Inflammatory macrophage treated with lipopolysaccharide for 4 hours (primary cell): ENCODE results near the gene RAB1A.
"Not testable (repeated sequence)": the region's sequence is repeated elsewhere in the genome, so short reads cannot be mapped to it uniquely, and the experiment has no call there.

ENCODE experiments used
- DNase-seq: peaks from one replicate; pipeline ENCODE4 v3.0.0-alpha.2; 2020

The RAB1A gene

DNA sequence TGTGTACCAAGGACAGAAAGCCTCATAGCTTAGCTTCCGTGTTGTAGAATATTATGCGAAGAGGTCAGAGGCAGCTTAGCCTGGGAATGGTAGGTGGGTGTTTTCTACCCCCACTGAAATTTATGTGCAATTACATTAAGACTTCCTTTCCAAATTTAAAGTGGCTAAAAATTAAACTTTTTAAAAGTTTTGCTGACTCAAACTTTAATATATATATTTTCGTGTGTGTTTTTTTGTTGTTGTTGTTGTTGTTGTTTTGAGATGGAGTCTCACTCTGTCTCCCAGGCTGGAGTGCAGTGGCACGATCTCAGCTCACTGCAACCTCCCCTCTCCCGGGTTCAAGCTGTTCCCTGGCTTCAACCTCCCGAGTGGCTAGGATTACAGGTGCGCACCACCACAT, 4.3 kb upstream of the RAB1A start:
- DNase-seq = no peak

DNA sequence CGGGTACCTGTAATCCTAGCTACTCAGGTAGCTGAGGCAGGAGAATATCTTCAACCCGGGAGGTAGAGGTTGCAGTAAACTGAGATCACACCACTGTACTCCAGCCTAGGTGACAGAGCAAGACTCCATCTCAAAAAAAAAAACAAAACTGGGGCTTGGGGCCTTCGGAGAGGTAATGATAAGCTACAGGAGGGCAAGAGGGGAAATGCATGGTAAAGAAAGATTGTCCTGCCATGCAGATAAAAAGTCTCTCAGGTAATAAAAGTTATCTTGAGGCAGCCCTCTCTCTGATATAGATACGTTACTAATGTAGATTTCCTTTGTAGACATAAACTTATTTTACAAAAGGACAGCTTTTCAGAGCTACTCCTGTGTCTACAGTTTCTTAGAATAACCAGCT, 3.7 kb upstream of the RAB1A start:
- DNase-seq = no peak

- DNase-seq = not testable (repeated sequence)
Observed at GRCh38 chr2:65132930-65133329, 3.0 kb upstream of the RAB1A start.

DNA sequence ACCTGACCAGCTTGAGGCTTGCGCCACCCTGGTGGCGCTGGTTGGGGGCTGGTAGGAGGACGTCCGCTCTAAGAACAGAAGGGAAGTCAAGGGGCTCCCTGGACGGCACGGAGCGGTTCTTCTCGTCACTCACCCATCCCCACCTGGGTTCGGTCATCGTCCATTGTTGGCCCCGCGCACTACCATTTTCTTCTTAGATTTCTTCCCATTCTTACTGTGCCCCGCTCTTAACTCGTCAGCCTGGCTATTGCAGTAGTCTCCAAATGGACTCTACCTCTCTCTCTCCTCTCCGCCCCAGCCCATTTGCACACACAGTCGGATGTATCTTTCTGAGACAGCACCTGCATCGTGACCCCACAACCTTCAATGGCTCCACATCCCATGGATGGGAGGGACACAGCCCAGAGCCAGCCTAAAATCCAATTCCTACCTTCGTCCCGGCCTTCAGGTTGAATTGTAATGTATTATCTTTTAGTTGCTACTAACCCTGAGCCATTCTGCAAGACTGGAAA, 814 bp upstream of the RAB1A start:
- DNase-seq = no peak

GRCh38 chr2:65129286-65129825, 550 bp downstream of the RAB1A start:
- DNase-seq = peak; percentile 36

DNA sequence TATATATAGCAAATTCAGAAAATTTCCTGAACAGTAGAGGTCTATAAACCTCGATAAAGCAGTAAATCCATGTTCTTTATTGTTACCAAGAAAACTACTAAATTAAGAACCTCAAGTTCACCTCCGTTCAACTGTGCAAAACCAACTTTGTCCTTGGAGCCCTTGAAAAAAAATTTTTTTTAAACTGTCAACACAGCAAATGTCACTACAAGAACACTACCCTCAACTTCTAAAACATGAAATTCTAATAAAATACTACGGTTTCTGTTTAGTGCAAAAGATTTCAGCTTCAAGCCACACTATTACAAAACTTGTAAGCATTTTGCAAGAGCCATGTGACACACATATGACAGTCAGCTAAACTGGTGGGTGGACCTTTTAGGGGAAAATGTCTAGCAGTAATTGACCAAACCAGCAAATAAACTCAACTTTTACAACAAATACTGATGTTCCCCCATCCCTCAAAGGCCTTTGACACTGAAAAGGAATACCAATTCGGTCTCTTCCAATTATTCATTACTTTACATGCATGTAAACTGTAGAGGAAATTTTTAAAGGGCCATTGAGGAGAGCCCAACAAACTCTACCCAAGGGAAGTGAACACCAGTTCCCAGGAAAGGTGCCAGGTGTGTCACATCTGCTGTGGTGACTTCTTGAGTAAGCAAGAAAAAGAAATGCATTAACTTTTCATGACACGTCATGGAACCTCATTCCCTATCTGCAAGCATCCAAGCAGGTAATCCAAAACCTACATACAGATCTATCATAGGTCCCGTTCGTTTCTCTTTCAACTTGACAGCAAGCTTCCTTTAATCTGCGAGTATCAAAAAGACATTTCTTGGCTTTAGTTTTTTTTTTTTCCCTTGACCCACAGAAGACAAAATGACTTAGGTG, 1.4 kb downstream of the RAB1A start:
- peak; percentile 96 for DNase-seq

- peak; percentile 78 for DNase-seq
Observed at GRCh38 chr2:65125457-65125856, 4.4 kb downstream of the RAB1A start.

GRCh38 chr2:65122313-65122712, 7.6 kb downstream of the RAB1A start:
- DNase-seq = no peak

DNA sequence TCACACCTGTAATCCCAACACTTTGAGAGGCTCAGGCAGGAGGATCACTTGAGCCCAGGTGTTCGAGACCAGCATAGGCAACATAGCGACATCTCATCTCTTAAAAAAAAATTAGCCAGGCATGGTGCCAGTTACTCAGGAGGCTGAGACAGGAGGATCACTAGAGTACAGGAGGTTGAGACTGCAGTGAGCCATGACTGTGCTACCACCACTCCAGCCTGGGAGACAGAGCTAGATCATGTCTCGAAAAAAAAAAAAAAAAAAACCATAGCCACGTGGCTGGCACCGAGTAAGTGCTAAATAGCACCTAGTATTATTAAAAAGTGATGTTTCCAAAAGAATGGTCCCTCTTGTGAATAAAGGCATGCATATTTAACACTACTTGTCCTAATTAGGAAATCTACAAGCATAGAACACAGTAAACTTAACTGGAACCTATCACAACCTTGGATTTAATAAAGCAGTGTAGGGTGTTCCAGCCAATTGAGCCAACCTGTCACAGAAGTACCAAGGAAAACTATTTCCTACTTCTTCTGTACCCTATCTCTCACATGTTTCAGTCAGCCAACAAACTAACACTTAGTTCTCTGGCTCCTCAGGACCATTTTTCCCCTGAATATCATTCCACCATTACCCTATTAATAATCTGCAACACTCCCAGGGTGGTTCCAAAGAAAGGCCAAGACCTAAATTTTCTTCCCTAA, 8.8 kb downstream of the RAB1A start:
- DNase-seq = no peak

GRCh38 chr2:65116645-65117044, 13.3 kb downstream of the RAB1A start:
- no peak for DNase-seq

GRCh38 chr2:65114921-65115320, 15.0 kb downstream of the RAB1A start:
- DNase-seq = no peak

DNA sequence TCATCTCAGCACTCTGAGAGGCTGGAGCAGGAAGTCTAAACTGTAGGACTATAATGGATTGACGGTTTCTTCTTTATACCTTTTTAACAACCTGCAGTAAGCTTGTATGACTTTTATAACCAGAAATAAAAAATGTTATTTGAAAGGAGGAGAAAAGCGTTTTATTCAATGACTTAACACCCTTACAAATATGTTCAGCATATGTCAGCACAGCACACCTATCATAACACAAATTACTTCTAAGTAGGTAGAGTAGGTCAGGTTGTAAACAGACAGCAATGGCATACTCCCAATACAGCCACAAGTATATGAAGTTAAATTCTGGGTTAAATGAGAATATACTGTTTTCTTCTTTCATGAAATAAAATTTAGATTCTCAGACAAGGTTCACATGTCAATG, 16.1 kb downstream of the RAB1A start:
- no peak for DNase-seq

- no peak for DNase-seq
Observed at GRCh38 chr2:65113229-65113628, 16.7 kb downstream of the RAB1A start.

- peak; percentile 60 for DNase-seq
Observed at GRCh38 chr2:65112633-65113032, 17.3 kb downstream of the RAB1A start.

GRCh38 chr2:65108780-65109179, 21.1 kb downstream of the RAB1A start:
- DNase-seq = no peak

GRCh38 chr2:65107530-65107929, 22.4 kb downstream of the RAB1A start:
- no peak for DNase-seq

GRCh38 chr2:65103013-65103715, 26.7 kb downstream of the RAB1A start:
- no peak for DNase-seq

GRCh38 chr2:65101071-65101470, 28.8 kb downstream of the RAB1A start:
- no peak for DNase-seq

- DNase-seq = no peak
Observed at GRCh38 chr2:65098741-65099140, 31.2 kb downstream of the RAB1A start.

DNA sequence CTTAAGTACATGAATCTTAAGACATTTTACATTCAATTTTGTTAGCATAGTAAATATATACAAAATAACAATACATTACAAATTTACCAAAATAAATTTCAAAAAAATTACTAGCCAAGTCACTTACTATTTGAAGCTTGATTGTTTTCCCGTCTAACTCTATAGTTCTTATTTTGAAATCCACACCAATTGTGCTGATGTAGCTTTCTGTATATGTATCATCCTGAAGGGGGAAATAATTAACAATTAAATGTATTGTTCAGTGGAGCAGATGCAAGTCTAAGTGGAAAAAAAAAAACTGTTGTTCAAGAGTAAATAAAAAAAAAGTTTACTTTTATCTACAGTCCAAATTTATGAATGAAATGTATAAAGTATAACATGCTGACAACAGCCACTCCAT, 32.1 kb downstream of the RAB1A start:
- DNase-seq = no peak

- DNase-seq = no peak
Observed at GRCh38 chr2:65096948-65097347, 33.0 kb downstream of the RAB1A start.

DNA sequence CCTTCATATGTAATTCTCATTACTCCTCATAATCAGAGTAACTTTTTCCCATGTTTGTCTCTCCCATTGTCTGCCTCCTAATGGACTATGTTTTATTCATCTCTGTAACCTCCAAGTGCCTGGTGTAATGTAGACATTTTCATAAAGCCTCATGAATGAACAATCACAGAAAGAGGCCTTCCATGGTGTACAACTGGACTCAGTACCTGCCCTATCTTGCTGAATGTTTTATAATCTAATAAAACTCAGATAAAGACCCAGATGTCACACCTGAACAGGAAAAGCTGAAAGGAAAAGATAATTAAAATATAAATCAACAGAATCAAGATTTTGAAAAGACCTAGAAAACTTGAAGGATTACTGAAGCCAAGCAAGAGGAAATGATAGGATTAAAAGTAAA, 36.7 kb downstream of the RAB1A start:
- no peak for DNase-seq

- peak; percentile 27 for DNase-seq
Observed at GRCh38 chr2:65092791-65093190, 37.1 kb downstream of the RAB1A start.
